Measurements from ENCODE around the gene FZD7.

DNA sequence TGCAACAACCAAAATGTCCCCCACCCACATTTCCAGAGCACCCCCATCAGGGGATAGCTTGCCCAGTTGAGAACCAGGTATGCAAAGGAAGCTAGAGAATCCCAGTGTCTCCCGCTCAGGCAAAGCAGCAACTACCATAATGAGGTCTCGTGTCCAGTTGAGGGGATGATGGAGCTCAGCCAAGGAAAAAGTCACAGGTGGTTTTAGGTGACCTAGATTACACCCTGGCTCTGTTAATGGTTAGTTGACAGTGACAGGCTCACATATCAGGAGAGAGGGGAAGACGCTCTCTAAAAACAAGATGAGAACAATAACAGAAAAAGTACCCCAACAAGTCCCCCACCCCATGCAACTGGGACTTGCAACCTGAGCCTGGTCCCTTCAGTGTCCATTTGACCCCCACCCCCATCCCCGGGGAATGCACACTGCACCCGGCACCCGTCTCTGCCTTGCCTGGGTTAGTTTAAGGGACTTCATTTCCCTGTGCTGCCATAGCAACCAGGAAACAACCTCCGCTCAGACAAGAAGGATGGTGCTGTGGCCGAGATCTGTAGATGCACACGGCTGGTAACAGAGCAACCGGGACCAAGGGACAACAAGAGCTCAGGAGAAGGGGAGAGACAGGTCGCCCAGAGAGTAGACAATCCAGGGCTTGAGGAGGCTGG lies 39.2 kb downstream of the FZD7 start, which contains the start of gene KIAA2012:
- TF ChIP-seq, protein P1, sequence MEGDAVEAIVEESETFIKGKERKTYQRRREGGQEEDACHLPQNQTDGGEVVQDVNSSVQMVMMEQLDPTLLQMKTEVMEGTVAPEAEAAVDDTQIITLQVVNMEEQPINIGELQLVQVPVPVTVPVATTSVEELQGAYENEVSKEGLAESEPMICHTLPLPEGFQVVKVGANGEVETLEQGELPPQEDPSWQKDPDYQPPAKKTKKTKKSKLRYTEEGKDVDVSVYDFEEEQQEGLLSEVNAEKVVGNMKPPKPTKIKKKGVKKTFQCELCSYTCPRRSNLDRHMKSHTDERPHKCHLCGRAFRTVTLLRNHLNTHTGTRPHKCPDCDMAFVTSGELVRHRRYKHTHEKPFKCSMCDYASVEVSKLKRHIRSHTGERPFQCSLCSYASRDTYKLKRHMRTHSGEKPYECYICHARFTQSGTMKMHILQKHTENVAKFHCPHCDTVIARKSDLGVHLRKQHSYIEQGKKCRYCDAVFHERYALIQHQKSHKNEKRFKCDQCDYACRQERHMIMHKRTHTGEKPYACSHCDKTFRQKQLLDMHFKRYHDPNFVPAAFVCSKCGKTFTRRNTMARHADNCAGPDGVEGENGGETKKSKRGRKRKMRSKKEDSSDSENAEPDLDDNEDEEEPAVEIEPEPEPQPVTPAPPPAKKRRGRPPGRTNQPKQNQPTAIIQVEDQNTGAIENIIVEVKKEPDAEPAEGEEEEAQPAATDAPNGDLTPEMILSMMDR (IDR thresholded peaks at IDR 0.05; ENCODE audit: control extremely low read depth in 1 of 3, insufficient read depth in 1 of 3, low read depth in 1 of 3, low read length in 3 of 3), result no peak
- TF ChIP-seq, protein P2, sequence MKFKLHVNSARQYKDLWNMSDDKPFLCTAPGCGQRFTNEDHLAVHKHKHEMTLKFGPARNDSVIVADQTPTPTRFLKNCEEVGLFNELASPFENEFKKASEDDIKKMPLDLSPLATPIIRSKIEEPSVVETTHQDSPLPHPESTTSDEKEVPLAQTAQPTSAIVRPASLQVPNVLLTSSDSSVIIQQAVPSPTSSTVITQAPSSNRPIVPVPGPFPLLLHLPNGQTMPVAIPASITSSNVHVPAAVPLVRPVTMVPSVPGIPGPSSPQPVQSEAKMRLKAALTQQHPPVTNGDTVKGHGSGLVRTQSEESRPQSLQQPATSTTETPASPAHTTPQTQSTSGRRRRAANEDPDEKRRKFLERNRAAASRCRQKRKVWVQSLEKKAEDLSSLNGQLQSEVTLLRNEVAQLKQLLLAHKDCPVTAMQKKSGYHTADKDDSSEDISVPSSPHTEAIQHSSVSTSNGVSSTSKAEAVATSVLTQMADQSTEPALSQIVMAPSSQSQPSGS (IDR thresholded peaks at IDR 0.05; ENCODE audit: low read length), result no peak
- TF ChIP-seq BRCA1 (IDR thresholded peaks at IDR 0.05; ENCODE audit: low read depth, low read length) (no peak), EZH2 (IDR thresholded peaks at IDR 0.05; ENCODE audit: low read depth, low read length, severe bottlenecking) (no peak), RAD21 (IDR thresholded peaks at IDR 0.05 in 1 of 2, conservative IDR thresholded peaks at IDR 0.05 in 1 of 2; ENCODE audit: low read depth in 2 of 2, low read length in 2 of 2) (no peak)

All from H1 (cell line).